ENCODE results near the gene TST.
A peak's percentile ranks its signal among the peaks of the same experiment; 100 is the strongest.

TST gene

GRCh38 chr22:36986242-36986821 lies 32.9 kb downstream of the TST start:
- DNase-seq (ENCODE audit: low spot score) (peak; percentile 36), FAIRE-seq (no peak)

GRCh38 chr22:36985211-36985889 lies 33.9 kb downstream of the TST start:
- FAIRE-seq, result no peak

GRCh38 chr22:36982136-36982535 lies 37.1 kb downstream of the TST start:
- FAIRE-seq, result no peak
- no peak for DNase-seq (ENCODE audit: low spot score)

More at GRCh38 chr22:36985211-36985889, 33.9 kb downstream of the TST start:
- no peak for DNase-seq (ENCODE audit: low spot score)

GRCh38 chr22:36981247-36981775 lies 37.9 kb downstream of the TST start:
- DNase-seq (ENCODE audit: low spot score) (no peak), FAIRE-seq (no peak)

- DNase-seq (ENCODE audit: low spot score), result no peak
- no peak for FAIRE-seq
Measured at GRCh38 chr22:36979016-36979910, 40.0 kb downstream of the TST start.

- DNase-seq (ENCODE audit: low spot score) (peak; percentile 63), FAIRE-seq (peak; percentile 70)
Measured at GRCh38 chr22:36977947-36978660, 41.1 kb downstream of the TST start.

GRCh38 chr22:36977401-36977861 lies 41.8 kb downstream of the TST start:
- FAIRE-seq, result no peak
- no peak for DNase-seq (ENCODE audit: low spot score)

- no peak for FAIRE-seq
- no peak for DNase-seq (ENCODE audit: low spot score)
Measured at GRCh38 chr22:36976606-36977005, 42.6 kb downstream of the TST start.

- DNase-seq (ENCODE audit: low spot score), result no peak
- no peak for FAIRE-seq
Measured at GRCh38 chr22:36971341-36972125, 47.7 kb downstream of the TST start.

- DNase-seq (ENCODE audit: low spot score) (no peak), FAIRE-seq (no peak)
Measured at GRCh38 chr22:36968249-36968964, 50.8 kb downstream of the TST start.

GRCh38 chr22:36966851-36967540 lies 52.3 kb downstream of the TST start:
- FAIRE-seq, result no peak
- DNase-seq (ENCODE audit: low spot score), result no peak

- FAIRE-seq (no peak), DNase-seq (ENCODE audit: low spot score) (no peak)
Measured at GRCh38 chr22:36965696-36966095, 53.6 kb downstream of the TST start.

GRCh38 chr22:36964106-36964505 lies 55.1 kb downstream of the TST start:
- DNase-seq (ENCODE audit: low spot score), result no peak
- no peak for FAIRE-seq

GRCh38 chr22:36963302-36963701 lies 55.9 kb downstream of the TST start:
- DNase-seq (ENCODE audit: low spot score), result no peak
- FAIRE-seq, result no peak

GRCh38 chr22:36961626-36962025 lies 57.6 kb downstream of the TST start:
- FAIRE-seq (no peak), DNase-seq (ENCODE audit: low spot score) (no peak)

All from RCC 7860 (cell line).